Measurements from ENCODE around the gene PNPLA3. TPM values are rescaled to one million over a fixed set of nuclear protein-coding genes. Genes with fewer than 3 reads are reported as not detected.

Gene PNPLA3
- total and polyA plus RNA-seq, 2 experiments from 2014 or later: 17.1 to 17.3 TPM

DNA sequence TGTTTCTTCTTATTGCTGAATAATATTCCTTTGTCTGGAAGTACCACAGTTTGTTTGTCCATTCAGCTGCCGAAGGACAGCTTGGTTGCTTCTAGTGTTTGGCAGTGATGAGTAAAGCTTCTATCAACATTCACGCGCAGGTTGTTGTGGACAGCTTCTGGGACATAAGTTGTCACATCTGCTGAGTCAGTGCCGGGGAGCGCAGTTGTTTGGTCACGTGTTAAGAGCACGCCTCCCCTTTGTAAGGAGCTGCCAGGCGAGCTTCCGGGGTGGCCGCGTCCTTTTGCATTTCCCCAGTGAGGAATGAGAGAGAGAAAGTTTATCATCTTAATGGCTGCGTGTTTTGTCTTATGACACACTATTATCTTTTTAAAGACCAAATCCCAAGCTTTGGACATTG, 61.9 kb downstream of the PNPLA3 start:
- no peaks in the 10 kb centered on the region for H3K9me3 ChIP-seq (ENCODE audit: low read depth)
- H3K27me3 ChIP-seq: no peaks in the 10 kb centered on the region
- H3K36me3 ChIP-seq (replicated peaks; ENCODE audit: insufficient read depth, low read depth): no peaks in the 10 kb centered on the region
- TF ChIP-seq EZH2 (IDR thresholded peaks at IDR 0.05; ENCODE audit: borderline replicate concordance): no peak
- TF ChIP-seq EZH2phosphoT487 (IDR thresholded peaks at IDR 0.05; ENCODE audit: low read depth, severe bottlenecking, unreplicated experiment): no peak
- TF ChIP-seq CTCF (IDR thresholded peaks at IDR 0.05; ENCODE audit: poor library complexity): no peak
- H3K4me3 ChIP-seq: no peak overlapping the region
- H3K4me1 ChIP-seq (ENCODE audit: insufficient read depth): no peaks in the 10 kb centered on the region
- 91% methylated on average over 12 of the region's 12 CpGs for WGBS (ENCODE audit: low lambda C conversion rate, missing lambda C conversion rate)
- DNase-seq (ENCODE audit: low spot score): no peak
- no peak overlapping the region for H3K27ac ChIP-seq
- H3K79me2 ChIP-seq: no peaks in the 10 kb centered on the region
- no peaks in the 10 kb centered on the region for H3K9me2 ChIP-seq (replicated peaks; ENCODE audit: insufficient read depth)
- H4K20me1 ChIP-seq (ENCODE audit: insufficient read depth, poor library complexity, severe bottlenecking): no peaks in the 10 kb centered on the region
- H2AFZ ChIP-seq: no peak overlapping the region
- no peak overlapping the region for H3K4me2 ChIP-seq

DNA sequence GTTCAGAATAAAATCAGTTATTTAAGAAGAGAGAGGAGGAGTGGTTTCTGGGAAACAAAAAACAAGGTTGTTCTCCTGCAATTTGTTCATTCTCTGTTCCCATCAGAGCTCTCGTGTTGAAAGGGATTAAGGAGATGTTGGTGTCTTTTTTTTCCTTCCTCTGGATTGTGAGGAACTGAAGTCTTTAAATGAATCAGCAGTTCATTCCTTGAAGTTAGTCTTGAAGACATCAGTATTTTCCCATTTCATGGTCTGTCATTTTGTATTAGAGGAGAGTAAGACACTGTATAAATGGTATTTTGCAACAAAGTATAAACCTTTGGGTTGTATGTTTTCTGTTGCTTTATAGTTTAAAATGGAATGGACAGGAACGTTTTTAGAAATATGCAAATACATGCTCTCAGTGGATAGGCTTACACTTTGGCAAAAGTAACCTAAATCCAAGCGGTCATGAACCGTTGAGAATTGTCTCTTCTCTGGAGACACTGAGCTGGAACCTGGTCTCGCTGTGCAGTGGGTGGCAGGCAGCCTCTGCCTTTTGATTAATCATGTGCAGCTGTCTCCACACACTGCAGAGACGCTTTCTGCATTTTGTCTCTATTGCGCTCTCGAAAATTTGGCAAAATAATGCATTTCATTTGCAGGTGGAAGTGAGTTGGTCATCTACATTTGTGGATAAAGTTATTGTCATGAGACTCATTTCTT, 64.7 kb downstream of the PNPLA3 start:
- H3K79me2 ChIP-seq: no peaks in the 10 kb centered on the region
- H3K4me1 ChIP-seq (ENCODE audit: insufficient read depth): no peaks in the 10 kb centered on the region
- WGBS (ENCODE audit: low lambda C conversion rate, missing lambda C conversion rate): 89% methylated on average over 8 of the region's 8 CpGs
- H4K20me1 ChIP-seq (ENCODE audit: insufficient read depth, poor library complexity, severe bottlenecking): no peaks in the 10 kb centered on the region
- no peak for TF ChIP-seq EZH2phosphoT487 (IDR thresholded peaks at IDR 0.05; ENCODE audit: low read depth, severe bottlenecking, unreplicated experiment)
- no peak for TF ChIP-seq CTCF (IDR thresholded peaks at IDR 0.05; ENCODE audit: poor library complexity)
- no peak for TF ChIP-seq EZH2 (IDR thresholded peaks at IDR 0.05; ENCODE audit: borderline replicate concordance)
- no peaks in the 10 kb centered on the region for H3K9me2 ChIP-seq (replicated peaks; ENCODE audit: insufficient read depth)
- no peak overlapping the region for H3K4me2 ChIP-seq
- no peak overlapping the region for H2AFZ ChIP-seq
- no peak overlapping the region for H3K27ac ChIP-seq
- no peak overlapping the region for H3K4me3 ChIP-seq
- no peaks in the 10 kb centered on the region for H3K9me3 ChIP-seq (ENCODE audit: low read depth)
- H3K27me3 ChIP-seq: no peaks in the 10 kb centered on the region
- no peak for DNase-seq (ENCODE audit: low spot score)
- H3K36me3 ChIP-seq (replicated peaks; ENCODE audit: insufficient read depth, low read depth): no peaks in the 10 kb centered on the region

- Histone ChIP-seq H3K4me3 (no peak overlapping the region), H3K27me3 (no peaks in the 10 kb centered on the region), H3K27ac (no peak overlapping the region), H4K20me1 (ENCODE audit: insufficient read depth, poor library complexity, severe bottlenecking) (peaks cover 2% of the 10 kb centered on the region), H3K9me3 (ENCODE audit: low read depth) (no peaks in the 10 kb centered on the region), H3K79me2 (peaks cover 2% of the 10 kb centered on the region), H3K4me1 (ENCODE audit: insufficient read depth) (no peaks in the 10 kb centered on the region), H3K36me3 (replicated peaks; ENCODE audit: insufficient read depth, low read depth) (no peaks in the 10 kb centered on the region), H3K4me2 (no peak overlapping the region), H3K9me2 (replicated peaks; ENCODE audit: insufficient read depth) (no peaks in the 10 kb centered on the region), H2AFZ (no peak overlapping the region)
- TF ChIP-seq EZH2 (IDR thresholded peaks at IDR 0.05; ENCODE audit: borderline replicate concordance) (no peak), EZH2phosphoT487 (IDR thresholded peaks at IDR 0.05; ENCODE audit: low read depth, severe bottlenecking, unreplicated experiment) (no peak)
- no peak for DNase-seq (ENCODE audit: low spot score)
- 94% methylated on average over 10 of the region's 10 CpGs for WGBS (ENCODE audit: low lambda C conversion rate, missing lambda C conversion rate)
Observed at GRCh38 chr22:43988960-43989359, 65.4 kb downstream of the PNPLA3 start.

DNA sequence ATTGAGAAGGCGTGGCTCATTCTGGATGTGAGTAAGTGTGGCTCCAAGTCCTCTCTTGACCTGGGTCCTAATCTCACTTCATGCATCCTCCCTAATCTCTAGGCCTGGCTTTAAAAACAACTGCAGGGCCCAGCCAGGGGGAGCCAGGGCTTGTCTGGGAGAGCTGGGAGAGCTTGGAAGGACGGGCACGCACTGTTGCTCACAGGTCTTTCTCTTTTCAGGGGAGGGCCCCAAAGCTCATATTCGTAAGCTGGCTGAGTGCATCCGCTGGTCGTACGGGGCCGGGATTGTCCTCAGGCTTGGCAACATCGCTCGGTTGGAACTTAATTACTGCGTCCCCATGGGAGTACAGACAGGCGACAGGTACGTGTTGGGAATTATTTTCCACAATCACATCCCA, 66.4 kb downstream of the PNPLA3 start:
- Histone ChIP-seq H3K79me2 (peaks cover 2% of the 10 kb centered on the region), H3K36me3 (replicated peaks; ENCODE audit: insufficient read depth, low read depth) (no peaks in the 10 kb centered on the region), H3K4me2 (no peak overlapping the region), H3K27me3 (no peaks in the 10 kb centered on the region), H2AFZ (no peak overlapping the region), H3K4me1 (ENCODE audit: insufficient read depth) (no peaks in the 10 kb centered on the region), H4K20me1 (ENCODE audit: insufficient read depth, poor library complexity, severe bottlenecking) (peaks cover 2% of the 10 kb centered on the region), H3K9me2 (replicated peaks; ENCODE audit: insufficient read depth) (no peaks in the 10 kb centered on the region), H3K9me3 (ENCODE audit: low read depth) (no peaks in the 10 kb centered on the region), H3K27ac (no peak overlapping the region), H3K4me3 (no peak overlapping the region)
- no peak for DNase-seq (ENCODE audit: low spot score)
- WGBS (ENCODE audit: low lambda C conversion rate, missing lambda C conversion rate): 97% methylated on average over 13 of the region's 13 CpGs
- TF ChIP-seq EZH2phosphoT487 (IDR thresholded peaks at IDR 0.05; ENCODE audit: low read depth, severe bottlenecking, unreplicated experiment) (no peak), CTCF (IDR thresholded peaks at IDR 0.05; ENCODE audit: poor library complexity) (no peak), EZH2 (IDR thresholded peaks at IDR 0.05; ENCODE audit: borderline replicate concordance) (no peak)

All from hepatocyte (in vitro differentiated cells).